ENCODE data around the gene CRISPLD2. TPM values are rescaled to one million over a fixed set of nuclear protein-coding genes. Genes with fewer than 3 reads are reported as not detected.

Gene CRISPLD2
- polyA plus RNA-seq, 3 donors = 6.1 to 7.6 (median 6.3) TPM

- no peak for DNase-seq (ENCODE audit: low read depth in 3 of 3, low spot score in 2 of 3)
Measured at GRCh38 chr16:84839054-84839453, 19.3 kb downstream of the CRISPLD2 start.

GRCh38 chr16:84839956-84840355 lies 20.2 kb downstream of the CRISPLD2 start:
- no peak for DNase-seq (ENCODE audit: low read depth in 3 of 3, low spot score in 2 of 3)

GRCh38 chr16:84840687-84841627 lies 21.2 kb downstream of the CRISPLD2 start:
- DNase-seq (ENCODE audit: low read depth in 3 of 3, low spot score in 2 of 3) = no peak

- no peak for DNase-seq (ENCODE audit: low read depth in 3 of 3, low spot score in 2 of 3)
Measured at GRCh38 chr16:84841787-84842300, 22.1 kb downstream of the CRISPLD2 start.

- DNase-seq (ENCODE audit: low read depth in 3 of 3, low spot score in 2 of 3) = no peak
Measured at GRCh38 chr16:84842516-84843148, 22.8 kb downstream of the CRISPLD2 start.

- DNase-seq (ENCODE audit: low read depth in 3 of 3, low spot score in 2 of 3) = no peak
Measured at GRCh38 chr16:84843149-84844048, 23.6 kb downstream of the CRISPLD2 start.

GRCh38 chr16:84844049-84844350 lies 24.2 kb downstream of the CRISPLD2 start:
- no peak for DNase-seq (ENCODE audit: low read depth in 3 of 3, low spot score in 2 of 3)

- no peak for DNase-seq (ENCODE audit: low read depth in 3 of 3, low spot score in 2 of 3)
Measured at GRCh38 chr16:84844559-84845495, 25.0 kb downstream of the CRISPLD2 start.

GRCh38 chr16:84845496-84846002 lies 25.8 kb downstream of the CRISPLD2 start:
- DNase-seq (ENCODE audit: low read depth in 3 of 3, low spot score in 2 of 3) = no peak

GRCh38 chr16:84847564-84848355 lies 28.0 kb downstream of the CRISPLD2 start:
- no peak for DNase-seq (ENCODE audit: low read depth in 3 of 3, low spot score in 2 of 3)

GRCh38 chr16:84848986-84849634 lies 29.3 kb downstream of the CRISPLD2 start:
- DNase-seq (ENCODE audit: low read depth in 3 of 3, low spot score in 2 of 3) = no peak

- DNase-seq (ENCODE audit: low read depth in 3 of 3, low spot score in 2 of 3) = no peak
Measured at GRCh38 chr16:84849751-84850150, 30.0 kb downstream of the CRISPLD2 start.

- DNase-seq (ENCODE audit: low read depth in 3 of 3, low spot score in 2 of 3) = no peak
Measured at GRCh38 chr16:84850714-84851113, 30.9 kb downstream of the CRISPLD2 start.

GRCh38 chr16:84851192-84852127 lies 31.7 kb downstream of the CRISPLD2 start:
- no peak for DNase-seq (ENCODE audit: low read depth in 3 of 3, low spot score in 2 of 3)

GRCh38 chr16:84853534-84853933 lies 33.7 kb downstream of the CRISPLD2 start:
- DNase-seq (ENCODE audit: low read depth in 3 of 3, low spot score in 2 of 3) = no peak

- no peak for DNase-seq (ENCODE audit: low read depth in 3 of 3, low spot score in 2 of 3)
Measured at GRCh38 chr16:84854759-84855158, 35.0 kb downstream of the CRISPLD2 start.
